Muscle layer of duodenum (tissue), 2 donors: ENCODE data around the gene RPS6KA5.

ENCODE experiments used
- H3K27ac ChIP-seq: one replicate; pipeline ENCODE4 v1.7.0; 2013; ENCODE audit warnings: mild to moderate bottlenecking, low read length
- H3K27me3 ChIP-seq: one replicate; pipeline ENCODE4 v1.7.0; 2013; ENCODE audit warnings: low read depth, mild to moderate bottlenecking, control low read depth, low read length
- H3K36me3 ChIP-seq, 2 donors: one replicate each; pipeline ENCODE4 v1.7.0; 2013; ENCODE audit warnings: low read length in 2 of 2, control low read depth in 1 of 2, mild to moderate bottlenecking in 1 of 2; ENCODE audit not compliant: insufficient read depth in 2 of 2, control insufficient read depth in 1 of 2
- H3K4me1 ChIP-seq, 2 donors: one replicate each; pipeline ENCODE4 v1.7.0; 2013; ENCODE audit warnings: low read length in 2 of 2, mild to moderate bottlenecking in 2 of 2, control low read depth in 1 of 2, moderate library complexity in 1 of 2; ENCODE audit not compliant: insufficient read depth in 2 of 2, control insufficient read depth in 1 of 2
- H3K4me3 ChIP-seq, 2 donors: one replicate each; pipeline ENCODE4 v1.7.0; 2013; ENCODE audit warnings: low read length in 2 of 2, low read depth in 1 of 2, mild to moderate bottlenecking in 1 of 2
- H3K9me3 ChIP-seq, 2 donors: one replicate each; pipeline ENCODE4 v1.7.0; 2013; ENCODE audit warnings: low read length in 2 of 2, control low read depth in 1 of 2, mild to moderate bottlenecking in 1 of 2; ENCODE audit not compliant: control insufficient read depth in 1 of 2
- donor health status: healthy.

The RPS6KA5 gene

GRCh38 chr14:90803249-90803648, 257.2 kb downstream of the RPS6KA5 start:
- no peaks in the 10 kb centered on the region for H3K36me3 ChIP-seq
- no peaks in the 10 kb centered on the region for H3K9me3 ChIP-seq
- peaks cover 0 to 18% of the 10 kb centered on the region in 2 donors for H3K4me1 ChIP-seq
- H3K27me3 ChIP-seq, result no peaks in the 10 kb centered on the region
- no peak overlapping the region for H3K27ac ChIP-seq
- H3K4me3 ChIP-seq, result no peak overlapping the region

- Histone ChIP-seq H3K4me1 (no peaks in the 10 kb centered on the region), H3K9me3 (no peaks in the 10 kb centered on the region), H3K4me3 (no peak overlapping the region), H3K36me3 (no peaks in the 10 kb centered on the region), H3K27me3 (no peaks in the 10 kb centered on the region), H3K27ac (no peak overlapping the region)
These were observed 261.0 kb downstream of the RPS6KA5 start for GRCh38 chr14:90799420-90799819.

GRCh38 chr14:90797919-90798318, 262.5 kb downstream of the RPS6KA5 start:
- H3K4me1 ChIP-seq, result no peaks in the 10 kb centered on the region
- H3K4me3 ChIP-seq, result no peak overlapping the region
- no peaks in the 10 kb centered on the region for H3K9me3 ChIP-seq
- H3K27me3 ChIP-seq, result no peaks in the 10 kb centered on the region
- H3K27ac ChIP-seq, result no peak overlapping the region
- no peaks in the 10 kb centered on the region for H3K36me3 ChIP-seq
